A204.1 (cell line): ENCODE data around the gene IL1RAP.

Source experiments
- FAIRE-seq: peaks from 2 replicates; lab custom pipeline; 2012; peaks lifted over from hg19 to GRCh38; lab: Jason Lieb, UNC

Gene IL1RAP

GRCh38 chr3:190542846-190543245 lies 29.0 kb downstream of the IL1RAP start:
- no peak for FAIRE-seq

- no peak for FAIRE-seq
These were observed 29.8 kb downstream of the IL1RAP start for GRCh38 chr3:190543671-190544070.

GRCh38 chr3:190545191-190545590 lies 31.3 kb downstream of the IL1RAP start:
- no peak for FAIRE-seq

DNA sequence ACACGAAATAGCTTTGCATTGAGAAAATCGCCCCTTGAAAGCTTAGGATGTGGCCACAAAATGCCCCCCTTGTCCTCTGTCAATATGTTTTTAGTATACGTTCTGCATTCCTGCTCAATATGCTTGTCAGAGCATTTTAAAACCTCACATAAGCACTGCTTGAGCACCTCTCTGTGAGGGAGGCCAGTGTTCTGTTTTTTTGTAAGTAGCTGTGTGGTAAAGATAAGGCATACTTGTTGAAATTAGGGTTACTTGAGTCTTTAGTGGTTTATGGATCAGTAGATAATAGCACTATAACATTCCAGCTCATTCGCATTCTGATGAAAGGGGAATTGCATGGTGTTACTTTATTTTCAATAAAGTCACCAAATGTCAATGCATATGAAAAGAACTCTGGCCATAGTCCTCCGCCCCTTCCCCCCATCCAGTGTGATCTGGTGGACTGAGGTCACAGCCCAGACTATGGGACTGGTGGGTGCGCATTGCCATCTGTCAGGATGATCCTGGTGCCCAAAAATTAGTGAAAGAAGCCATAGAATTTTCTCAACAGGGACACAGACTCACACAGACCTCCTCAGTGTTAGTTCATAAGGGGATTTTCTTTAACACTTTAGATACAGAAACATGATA lies 33.1 kb downstream of the IL1RAP start:
- no peak for FAIRE-seq

DNA sequence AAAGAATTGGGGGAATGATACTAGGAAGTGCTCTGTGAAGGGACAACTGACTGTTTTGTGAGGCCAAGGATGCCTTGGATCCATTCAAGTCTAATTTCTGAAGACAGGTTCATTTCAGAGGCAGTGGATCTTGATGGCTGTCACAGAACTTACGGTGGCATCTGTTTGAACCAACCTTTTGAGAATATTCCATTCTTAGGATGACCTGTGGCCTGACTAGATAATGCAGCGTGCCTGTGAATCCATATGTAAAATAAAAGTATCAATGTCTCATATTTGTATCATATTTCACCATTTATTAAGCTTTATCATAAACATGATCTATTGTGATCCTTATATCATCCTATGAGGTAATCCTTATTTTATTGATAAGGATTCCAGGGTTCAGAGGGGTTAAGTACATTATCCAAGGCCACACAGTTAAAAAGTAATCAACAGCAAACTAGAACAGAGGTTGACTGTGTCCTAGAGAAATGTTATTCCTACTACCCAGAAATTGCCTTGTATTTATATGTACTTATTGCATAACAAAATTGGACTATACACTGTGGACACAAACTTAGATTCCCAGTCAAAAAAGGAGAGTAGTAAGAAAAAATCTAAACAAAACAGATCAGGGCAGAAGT lies 34.3 kb downstream of the IL1RAP start:
- FAIRE-seq = no peak

GRCh38 chr3:190552021-190552420 lies 38.1 kb downstream of the IL1RAP start:
- no peak for FAIRE-seq

DNA sequence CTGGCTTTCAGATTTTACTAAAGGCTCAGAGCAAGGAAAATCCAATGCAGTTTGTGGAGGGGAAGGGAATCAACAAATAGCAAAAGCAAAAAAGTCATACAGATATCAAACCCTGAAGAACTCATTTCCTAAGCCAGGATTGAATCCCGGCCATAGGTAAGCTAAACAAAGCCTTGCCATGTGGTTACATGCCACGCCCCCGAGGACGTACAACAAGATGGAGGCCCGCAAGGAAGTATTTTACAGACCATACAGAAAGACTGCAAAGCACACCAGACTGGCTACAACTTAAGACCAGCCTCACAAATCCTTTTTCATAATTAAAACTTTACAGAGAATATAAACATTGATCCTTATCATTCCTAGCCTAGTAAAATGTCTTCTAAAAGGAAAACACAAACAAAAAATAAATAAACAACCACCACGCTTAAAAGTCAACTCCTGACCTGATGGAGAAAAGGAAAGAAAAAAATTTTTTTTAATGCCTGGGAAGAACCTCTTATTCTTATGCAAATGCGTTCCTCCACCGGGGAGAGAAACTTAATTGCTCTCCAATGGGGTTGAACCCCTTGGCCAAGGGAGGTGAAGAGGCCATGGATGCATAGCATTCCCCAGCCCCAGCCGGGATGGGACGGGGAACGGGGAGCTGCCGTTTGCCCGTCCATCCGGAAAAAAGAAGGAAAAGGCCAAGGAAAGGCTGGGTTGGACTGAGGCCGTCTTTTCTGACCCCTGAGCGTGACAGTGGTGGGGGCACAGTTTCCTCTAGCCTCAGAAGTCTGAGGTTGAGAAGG lies 39.3 kb downstream of the IL1RAP start:
- no peak for FAIRE-seq

DNA sequence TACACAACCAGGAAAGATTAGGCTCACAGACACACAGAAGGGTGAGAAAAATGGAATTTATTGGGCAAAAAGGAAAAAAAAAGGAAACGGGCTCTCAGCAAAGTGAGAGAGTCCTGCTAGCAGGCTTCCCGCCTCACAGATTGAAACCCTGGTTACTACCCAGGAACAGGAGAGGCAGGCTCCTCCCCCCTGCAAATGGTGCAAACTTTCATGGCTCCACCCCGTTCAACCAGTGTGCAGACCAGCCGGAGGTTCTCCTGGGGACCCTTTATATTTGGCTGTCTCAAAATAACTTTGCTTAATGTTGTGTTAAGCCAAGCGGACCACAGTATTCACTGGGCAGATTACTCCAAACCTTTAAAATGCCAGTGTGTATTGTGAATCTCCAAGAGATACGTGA lies 40.3 kb downstream of the IL1RAP start:
- FAIRE-seq = no peak

DNA sequence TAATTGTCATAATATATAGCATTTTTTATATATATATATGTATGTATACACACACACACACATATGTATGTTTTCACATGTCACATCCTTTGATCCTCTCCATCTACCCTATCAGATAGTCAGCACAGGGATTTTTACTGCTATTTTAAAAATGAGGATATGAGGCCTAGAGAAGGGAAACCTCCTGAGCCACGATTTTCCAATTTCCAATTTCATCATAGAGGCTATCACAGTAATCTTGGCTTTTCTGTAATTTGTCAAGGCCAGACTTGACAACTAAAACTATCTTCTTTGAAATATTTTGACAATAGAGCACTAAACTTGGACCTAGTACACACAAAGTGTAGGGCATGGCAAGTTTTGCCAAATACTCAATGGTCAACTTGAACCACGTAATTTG lies 42.5 kb downstream of the IL1RAP start:
- FAIRE-seq = no peak

GRCh38 chr3:190557296-190557695 lies 43.4 kb downstream of the IL1RAP start:
- FAIRE-seq = no peak

- no peak for FAIRE-seq
These were observed 44.4 kb downstream of the IL1RAP start for GRCh38 chr3:190558316-190558715.

GRCh38 chr3:190558796-190559195 lies 44.9 kb downstream of the IL1RAP start:
- no peak for FAIRE-seq

DNA sequence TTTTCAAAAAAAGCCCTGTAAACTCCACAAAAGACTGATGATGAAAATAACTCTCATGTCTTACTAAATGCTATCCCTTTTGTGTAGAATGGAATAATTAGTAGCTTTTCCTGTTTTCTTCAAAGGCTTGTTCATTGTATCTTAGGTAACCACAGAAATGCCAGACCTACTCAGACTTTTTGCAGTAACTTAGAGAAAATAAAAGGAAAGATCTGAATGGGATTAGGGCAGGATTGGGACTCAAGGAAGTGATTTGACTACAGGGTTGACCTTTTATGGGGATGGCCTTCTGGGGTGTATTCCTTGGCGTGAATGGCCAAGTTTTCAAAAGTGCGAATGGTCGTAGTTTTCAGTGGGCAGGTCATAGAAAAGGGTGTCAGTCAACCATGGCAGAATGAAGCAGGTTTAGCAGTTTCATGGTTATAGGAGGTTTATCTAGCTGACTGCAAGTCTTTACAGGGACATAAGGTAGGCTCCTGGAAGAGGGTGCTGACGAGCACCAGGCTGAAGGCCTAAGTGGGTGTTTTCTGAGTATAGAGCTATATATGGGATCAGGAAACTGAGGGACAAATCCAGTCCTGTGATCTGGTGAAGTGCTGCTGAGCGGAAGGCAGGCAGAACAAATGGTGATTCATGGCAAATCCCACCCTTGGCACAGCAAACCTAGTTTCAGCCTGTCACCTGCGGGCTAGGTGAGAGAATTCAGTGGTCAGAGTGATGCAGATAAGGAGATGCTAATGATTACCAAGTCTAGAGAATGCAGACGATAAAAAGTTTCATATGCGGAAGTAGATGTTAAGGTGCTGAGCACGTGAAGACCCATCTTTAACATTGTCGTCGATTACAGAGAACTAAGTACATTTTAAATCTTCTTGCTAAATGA lies 46.4 kb downstream of the IL1RAP start:
- FAIRE-seq = no peak

DNA sequence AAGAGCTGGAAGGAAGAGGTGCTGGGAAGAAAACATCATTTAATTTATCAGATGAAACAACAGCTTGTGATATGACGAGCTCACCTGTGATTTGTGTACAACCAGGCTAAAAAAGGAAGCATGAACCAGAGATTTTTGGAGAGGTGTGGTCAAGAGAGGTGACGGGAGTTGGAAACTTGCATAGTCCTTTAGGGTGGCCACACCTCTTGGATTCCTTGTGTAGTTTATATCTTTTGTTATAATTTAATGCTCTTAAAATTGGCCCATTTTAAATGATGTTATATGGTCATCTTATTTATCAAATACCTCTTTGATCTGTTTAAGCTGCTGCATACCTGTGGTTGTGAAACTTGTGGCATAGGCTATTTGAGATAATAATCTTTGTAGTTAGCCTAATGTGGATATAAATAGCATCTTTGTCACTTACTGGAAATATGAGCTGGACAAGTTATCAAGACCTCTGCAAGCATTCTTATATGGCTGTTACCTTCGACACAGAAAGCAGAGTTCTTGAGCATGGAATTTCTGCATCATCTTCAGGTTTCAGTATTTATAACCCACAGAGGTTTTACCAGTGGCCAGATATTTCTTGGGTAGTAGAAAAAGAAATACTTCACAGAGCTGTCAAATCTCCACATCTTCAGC lies 49.1 kb downstream of the IL1RAP start:
- FAIRE-seq = no peak

- FAIRE-seq = no peak
These were observed 50.3 kb downstream of the IL1RAP start for GRCh38 chr3:190564175-190564574.

DNA sequence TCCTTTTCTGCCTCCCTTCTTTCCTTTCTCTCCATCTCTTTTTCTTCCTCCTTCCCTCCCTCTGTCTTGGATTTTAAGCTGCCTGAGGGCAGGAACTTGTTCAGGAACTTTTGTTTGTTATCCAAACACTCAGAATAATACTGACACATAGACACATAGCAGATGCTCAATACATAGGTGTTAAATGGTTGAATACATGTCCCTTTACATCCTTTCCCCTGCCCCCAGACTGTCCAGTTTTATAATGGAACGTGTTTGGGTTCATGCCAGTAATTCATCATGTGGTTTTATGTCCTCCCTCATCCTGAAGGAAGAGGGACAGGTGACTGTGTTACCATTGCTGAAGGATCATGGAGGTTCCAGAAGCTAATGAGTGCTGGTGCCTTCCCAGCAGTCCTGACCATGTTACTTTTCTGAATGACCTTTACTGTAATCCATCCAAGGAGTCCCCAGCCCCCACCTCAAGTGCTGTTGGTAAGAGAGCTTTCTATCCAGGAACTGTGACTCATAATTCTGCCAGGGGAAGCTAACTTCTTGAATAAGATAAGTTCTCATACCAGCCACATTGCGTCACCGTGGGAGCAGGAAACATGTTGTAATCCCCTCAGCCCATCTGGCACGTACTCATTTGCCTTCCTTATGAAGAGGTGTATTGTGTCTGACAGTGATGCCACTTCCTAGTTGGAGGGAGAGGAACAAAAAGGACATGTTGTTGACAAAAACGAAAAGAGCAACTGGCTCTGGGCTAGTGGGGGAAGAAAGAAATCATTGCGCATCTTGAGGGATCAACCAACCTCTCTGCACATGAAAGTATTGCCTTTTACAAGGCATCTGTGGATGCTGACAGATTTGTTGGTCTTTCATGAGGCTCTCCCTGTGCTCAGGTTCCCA lies 52.4 kb downstream of the IL1RAP start:
- FAIRE-seq = no peak

- no peak for FAIRE-seq
These were observed 54.2 kb downstream of the IL1RAP start for GRCh38 chr3:190568036-190568435.

DNA sequence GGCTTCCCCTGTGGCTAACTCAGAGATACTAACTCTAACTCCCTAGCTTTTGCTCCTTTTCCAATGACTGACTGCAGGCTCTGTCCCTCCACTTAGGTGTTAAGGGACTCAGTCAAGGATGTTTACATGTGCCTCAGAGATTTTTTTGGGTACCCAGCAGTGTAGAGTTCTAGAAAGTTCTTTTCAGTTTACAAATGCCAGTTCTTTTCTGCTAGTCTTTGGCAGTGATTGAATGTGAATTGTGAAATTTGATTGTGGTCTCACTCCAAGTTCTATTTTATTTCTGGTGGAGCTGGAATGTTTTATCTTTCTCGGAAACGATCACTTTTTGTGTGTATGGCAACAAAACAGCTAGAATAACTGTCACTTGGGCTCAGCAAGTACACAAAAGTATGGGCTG lies 60.6 kb downstream of the IL1RAP start:
- FAIRE-seq = no peak

DNA sequence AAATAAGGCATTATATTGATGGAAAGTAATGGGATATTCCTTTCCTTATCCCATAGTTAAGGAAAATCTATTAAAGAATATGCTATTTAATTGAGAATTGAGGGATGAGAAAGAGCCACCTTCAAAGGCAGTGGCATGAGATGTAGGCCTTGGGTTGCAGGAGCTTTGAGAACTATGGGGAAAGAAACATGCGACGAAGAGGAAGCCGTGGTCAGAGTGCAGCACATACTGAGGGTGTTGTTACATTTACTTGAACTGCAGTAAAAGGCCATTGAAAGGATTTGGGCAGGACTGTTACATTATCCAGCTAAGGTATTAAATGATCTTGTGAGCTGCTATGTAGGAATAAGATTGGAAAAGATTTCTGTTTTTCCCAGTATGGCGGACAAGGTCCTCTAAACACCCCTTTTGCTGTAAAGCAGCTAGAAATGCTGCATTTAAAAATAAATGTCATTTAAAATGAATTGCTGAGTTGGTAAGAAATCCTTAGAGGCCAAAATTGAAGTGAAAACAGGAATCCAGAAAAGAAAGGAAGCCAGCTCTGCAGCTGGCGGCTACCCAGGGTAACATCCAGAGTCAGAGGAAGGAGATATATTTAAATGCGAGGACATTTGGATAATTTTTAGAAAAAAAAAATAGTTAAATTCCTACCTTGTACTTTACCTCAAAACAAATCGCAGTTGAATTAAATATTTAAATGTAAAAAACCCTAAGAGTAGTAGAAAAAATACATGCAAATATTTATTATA lies 61.7 kb downstream of the IL1RAP start:
- FAIRE-seq = no peak

DNA sequence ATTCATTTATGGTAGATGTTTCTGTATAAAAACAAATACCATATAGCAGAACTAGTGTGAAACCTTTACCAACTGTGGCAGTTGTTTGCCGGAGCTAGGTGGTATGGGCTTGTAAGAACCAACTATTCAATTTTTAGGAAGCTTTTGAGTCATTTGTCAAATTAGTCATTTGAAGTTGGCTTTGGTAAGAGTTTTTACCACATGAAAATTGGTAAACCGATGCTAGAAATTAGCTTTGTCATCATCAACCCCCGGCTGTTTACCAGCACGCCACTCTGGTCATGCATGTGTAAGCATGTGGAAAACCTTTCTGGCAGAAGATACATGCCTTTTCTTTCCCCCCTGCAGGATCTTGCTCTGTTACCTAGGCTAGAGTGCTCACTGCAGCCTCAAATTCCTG lies 63.3 kb downstream of the IL1RAP start:
- no peak for FAIRE-seq
